SW480 (cell line): ENCODE data around the gene LCT.
"Not testable (repeated sequence)": the region's sequence is repeated elsewhere in the genome, so short reads cannot be mapped to it uniquely, and the experiment has no call there.

Experiments
- DNase-seq: peaks from one replicate; pipeline ENCODE4 v3.0.0-alpha.2; 2016; ENCODE audit warnings: low spot score

The LCT gene

GRCh38 chr2:135836596-135837270 lies at the start of gene LCT:
Gene LCT (minus strand): TSS chr2:135837184. CDS start chr2:135837169, 15 bp downstream.
- no peak for DNase-seq

- no peak for DNase-seq
Measured at GRCh38 chr2:135885709-135886108, 48.7 kb upstream of the LCT start.

DNA sequence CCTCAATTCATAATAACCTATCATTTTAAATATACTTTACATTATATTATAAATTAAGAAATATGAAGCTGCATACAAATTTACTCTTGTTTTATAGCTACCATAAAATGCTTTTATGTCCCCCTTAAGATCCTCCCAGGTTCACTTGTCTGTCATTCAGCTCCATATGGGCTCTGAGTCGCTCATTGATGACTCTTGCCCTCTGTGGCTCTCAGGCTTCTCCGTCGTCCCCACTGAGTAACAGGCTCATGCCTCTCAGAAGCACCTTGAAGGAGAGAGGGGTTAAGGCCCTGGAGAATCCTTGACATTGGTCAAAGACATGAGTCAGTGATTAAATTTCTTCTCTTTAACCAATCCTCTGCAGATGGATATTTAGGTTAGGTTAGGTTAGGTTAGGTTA lies 45.4 kb upstream of the LCT start:
- no peak for DNase-seq

DNA sequence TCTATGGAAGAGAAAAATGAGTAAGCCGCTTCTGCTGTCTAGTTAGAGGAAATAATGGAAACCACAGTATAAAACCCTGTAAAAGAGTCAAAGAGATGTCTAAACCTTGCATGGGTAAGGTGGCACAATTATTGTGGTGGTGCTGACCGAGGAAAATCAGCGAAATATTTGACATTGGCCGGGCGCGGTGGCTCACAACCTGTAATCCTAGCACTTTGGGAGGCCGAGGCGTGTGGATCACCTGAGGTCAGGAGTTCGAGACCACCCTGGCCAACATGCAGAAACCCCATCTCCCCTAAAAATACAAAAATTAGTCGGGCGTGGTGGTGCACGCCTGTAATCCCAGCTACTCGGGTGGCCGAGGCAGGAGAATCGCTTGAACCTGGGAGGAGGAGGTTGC lies 39.8 kb upstream of the LCT start:
- not testable (repeated sequence) for DNase-seq

GRCh38 chr2:135876066-135876711 lies 39.2 kb upstream of the LCT start, which contains the start of gene MCM6:
Gene MCM6 (minus strand): TSS chr2:135876443. CDS start chr2:135876365, 78 bp downstream.
- peak; percentile 97 for DNase-seq

- DNase-seq, result peak; percentile 60
Measured at GRCh38 chr2:135875491-135876065, 38.6 kb upstream of the LCT start.

GRCh38 chr2:135874777-135875365 lies 37.9 kb upstream of the LCT start:
- DNase-seq, result no peak

DNA sequence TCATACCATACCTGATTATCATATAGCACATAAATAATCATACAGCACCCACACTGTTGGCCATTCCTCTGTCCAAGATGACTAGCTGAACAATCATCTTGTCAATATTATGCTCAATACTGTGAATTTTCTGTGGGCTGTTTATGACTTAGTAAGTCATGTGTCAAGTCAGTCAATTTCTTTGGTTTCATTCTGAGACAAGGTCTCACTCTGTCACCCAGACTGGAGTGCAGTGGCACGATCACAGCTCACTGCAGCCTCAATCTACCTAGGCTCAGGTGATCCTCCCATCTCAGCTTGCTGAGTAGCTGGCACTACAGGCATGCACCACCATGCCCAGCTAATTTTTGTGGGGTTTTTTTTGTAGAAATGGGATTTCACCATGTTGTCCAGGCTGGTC lies 33.6 kb upstream of the LCT start:
- DNase-seq, result no peak

DNA sequence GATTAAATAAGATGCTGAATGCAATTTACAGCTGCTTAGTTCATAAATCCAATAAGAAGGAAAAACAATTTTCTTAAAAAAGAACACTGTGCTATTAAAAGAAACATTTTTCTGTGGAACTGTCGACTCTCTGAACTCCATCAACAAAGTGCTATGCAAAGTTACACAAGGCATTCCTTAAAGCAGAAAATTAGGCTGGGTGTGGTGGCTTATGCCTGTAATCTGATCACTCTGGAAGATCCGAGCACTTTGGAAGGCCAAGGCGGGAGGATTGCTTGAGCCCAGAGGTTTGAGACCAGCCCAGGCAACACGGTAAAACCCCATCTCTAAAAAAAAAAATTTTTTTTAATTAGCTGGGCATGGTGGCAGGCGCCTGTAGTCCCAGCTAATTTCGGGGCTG lies 26.2 kb upstream of the LCT start:
- no peak for DNase-seq

GRCh38 chr2:135862718-135863117 lies 25.7 kb upstream of the LCT start:
- no peak for DNase-seq

- no peak for DNase-seq
Measured at GRCh38 chr2:135853401-135853800, 16.4 kb upstream of the LCT start.

DNA sequence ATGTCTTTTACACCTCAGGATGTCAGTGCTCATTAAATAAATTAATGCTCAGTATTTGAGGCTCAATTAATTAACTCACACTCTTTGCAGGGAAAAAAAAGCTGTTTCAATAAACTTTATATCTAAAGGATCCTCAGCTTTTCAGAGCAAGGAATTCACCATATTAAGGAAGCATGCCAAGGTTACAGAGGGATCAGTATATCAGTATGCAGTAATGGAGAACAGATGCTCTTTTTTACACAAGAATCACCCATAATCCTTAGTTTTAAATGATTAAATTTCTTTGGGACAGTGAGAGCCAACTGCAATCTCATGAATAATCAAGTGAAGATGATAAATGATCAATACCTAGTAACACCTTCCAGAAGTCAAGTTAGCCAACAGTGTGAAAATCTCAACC lies 14.9 kb upstream of the LCT start:
- no peak for DNase-seq

DNA sequence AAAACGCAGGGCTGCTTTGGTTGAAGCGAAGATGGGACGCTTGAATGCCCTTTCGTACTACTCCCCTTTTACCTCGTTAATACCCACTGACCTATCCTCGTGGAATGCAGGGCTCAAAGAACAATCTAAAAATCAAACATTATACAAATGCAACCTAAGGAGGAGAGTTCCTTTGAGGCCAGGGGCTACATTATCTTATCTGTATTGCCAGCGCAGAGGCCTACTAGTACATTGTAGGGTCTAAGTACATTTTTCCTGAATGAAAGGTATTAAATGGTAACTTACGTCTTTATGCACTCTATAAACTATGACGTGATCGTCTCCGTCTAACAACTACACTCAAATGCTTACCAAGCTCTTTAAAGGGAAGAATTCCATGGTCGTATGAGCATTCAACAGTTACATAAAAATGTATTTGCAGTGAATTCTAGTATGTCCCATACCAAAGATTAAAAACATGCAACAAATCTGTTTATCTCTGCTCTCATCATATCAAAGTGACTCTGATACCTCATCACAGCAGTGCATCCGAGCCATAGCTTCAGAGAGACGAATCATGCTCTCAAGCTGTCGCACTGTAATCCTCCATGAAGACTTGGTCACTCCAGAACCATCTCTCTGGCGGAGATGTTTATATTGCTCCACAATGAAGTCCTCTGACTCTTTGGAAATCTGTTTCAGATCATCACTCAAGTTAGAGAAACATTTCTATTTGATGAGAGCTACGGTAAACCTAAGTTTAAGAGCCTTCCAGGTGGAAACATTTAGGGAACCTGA lies 14.1 kb upstream of the LCT start:
- no peak for DNase-seq

- DNase-seq, result no peak
Measured at GRCh38 chr2:135849087-135849486, 12.1 kb upstream of the LCT start.

- DNase-seq, result no peak
Measured at GRCh38 chr2:135845997-135846396, 9.0 kb upstream of the LCT start.

DNA sequence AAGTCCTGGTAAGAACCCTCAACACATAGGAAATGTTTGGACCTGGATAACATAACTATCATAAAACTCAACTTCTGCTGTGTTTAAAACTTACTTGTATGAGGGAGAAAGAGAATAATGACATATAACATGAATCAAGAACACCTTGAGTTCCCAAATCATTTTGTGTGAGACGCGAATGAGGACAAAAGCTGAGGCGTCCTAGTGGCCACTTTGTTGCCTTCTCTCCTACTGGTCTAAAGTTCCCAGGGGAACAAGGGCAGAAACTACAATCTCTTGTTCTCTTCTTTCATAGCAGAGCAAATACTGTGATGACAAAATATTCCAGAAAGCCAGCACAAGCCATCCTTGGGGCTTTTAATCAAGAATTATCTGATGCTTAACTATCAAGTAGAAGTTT lies 8.3 kb upstream of the LCT start:
- no peak for DNase-seq

DNA sequence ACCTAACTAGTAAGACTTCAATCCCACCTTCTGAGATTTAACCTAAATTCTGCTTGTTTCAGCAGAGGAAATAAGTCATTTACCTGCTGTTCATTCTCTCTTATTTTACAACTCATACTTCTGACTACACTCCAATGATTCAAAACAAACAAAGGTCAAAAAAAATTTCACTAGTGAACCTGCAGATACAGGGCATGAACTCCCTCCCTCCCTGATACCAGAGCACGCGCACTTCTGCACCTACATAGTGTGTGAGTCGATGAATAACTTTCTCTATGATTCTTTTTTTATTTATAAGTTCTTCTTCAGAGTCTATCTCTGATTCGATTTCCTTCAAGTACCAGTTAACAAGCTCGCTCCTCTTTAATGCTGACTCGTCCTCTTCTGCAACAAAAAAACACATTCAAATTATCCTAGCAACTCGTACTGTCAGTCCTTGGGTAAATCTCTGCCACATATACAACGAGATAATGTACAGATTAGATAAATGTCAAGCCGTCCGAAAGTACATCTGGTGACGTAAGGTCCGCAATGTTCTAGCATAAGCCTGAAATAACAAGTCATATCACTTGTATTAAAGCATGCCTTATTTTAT lies 7.4 kb upstream of the LCT start:
- DNase-seq, result no peak

GRCh38 chr2:135843671-135844070 lies 6.7 kb upstream of the LCT start:
- no peak for DNase-seq

DNA sequence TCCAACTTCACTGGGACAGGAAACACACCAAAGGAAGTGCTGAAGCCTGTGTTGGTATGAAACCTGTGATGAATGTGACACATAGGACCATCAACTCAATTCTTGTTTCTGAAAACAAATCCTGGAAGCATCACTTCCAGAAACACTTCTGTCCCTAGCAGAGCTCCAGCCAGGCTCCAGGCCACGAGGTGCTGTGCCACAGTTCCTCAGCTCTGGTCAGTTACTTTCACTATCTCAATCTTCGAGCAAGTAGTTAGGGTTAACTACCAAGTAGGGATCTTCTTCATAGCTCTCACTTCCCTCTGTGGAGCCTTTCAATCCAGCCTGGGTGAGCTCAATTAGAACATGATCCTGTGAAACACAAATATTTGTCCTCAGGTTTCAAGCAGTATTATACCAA lies 3.6 kb upstream of the LCT start:
- no peak for DNase-seq

DNA sequence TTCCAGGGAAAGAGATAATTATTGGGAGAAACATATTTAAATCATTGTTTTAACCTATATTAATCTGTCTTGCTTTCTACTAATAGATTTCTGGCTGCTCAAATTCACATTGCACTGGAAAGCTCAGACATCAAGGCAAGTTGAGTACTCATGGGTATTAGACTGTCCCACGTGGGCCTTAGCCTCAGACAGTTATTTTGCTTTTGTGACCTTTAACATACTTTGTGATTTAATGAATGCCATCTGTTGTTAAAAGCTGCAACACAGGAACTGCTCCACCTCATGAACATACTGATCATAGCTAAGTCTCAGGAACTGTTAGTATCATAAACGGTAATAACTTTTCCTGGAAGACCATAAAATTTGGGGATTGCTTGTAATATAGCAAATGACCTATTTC lies 2.7 kb upstream of the LCT start:
- DNase-seq, result no peak

GRCh38 chr2:135838502-135838901 lies 1.5 kb upstream of the LCT start:
- DNase-seq, result no peak

GRCh38 chr2:135832891-135833290 lies 4.1 kb downstream of the LCT start:
- DNase-seq, result no peak
